Measurements from ENCODE around the gene PSEN2. TPM values are rescaled to one million over a fixed set of nuclear protein-coding genes. Genes with fewer than 3 reads are reported as not detected.

PSEN2 gene
- total and polyA plus RNA-seq, 9 of the 15 experiments (the other 6 are each of a cell fraction or from before 2014, with no cell fraction given): 2.3 to 21.5 (median 13.7) TPM

DNA sequence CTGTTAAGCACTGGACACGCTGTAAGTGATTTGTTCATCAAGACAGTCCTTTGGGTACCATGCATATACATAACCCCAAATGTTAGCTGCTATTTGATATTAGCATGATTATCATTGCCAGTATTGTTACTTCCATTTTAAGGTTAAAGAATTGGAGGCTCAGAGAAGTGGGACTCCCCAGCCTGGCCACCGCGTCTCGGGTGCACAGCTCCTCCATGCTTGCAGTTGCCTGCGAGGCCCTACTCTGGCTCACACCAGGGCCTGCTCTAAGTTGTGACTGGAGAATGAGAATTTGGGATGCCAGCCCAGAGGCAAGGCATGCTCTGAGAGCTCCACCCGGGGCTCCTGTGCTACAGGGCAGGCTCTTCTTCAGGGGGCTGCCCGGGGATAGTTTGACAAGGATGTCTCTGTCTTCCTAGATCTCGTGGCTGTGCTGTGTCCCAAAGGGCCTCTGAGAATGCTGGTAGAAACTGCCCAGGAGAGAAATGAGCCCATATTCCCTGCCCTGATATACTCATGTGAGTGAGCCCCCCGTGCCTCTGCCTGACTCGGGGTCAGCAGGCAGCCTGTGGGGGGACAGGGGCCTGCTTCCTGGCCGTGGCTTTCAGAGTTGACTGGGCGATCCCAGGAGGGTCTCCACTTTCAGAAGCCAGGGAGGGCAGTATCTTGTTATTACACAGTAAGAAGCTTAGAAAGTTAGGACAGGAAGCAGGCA is 19.4 kb downstream of the PSEN2 start:
- Histone ChIP-seq H3K27ac (ENCODE audit: extremely low read depth, low read depth, low read length) (no peak overlapping the region), H3K9me1 (ENCODE audit: control insufficient read depth, insufficient read depth, low read length) (peaks cover 7% of the 10 kb centered on the region), H2AFZ (ENCODE audit: low read depth, low read length) (no peak overlapping the region), H3K4me3 (no peak overlapping the region), H3K27me3 (ENCODE audit: control insufficient read depth in 2 of 2, insufficient read depth in 2 of 2, low read length in 2 of 2) (no peaks in the 10 kb centered on the region), H3K79me2 (ENCODE audit: control insufficient read depth, insufficient read depth, low read length) (no peaks in the 10 kb centered on the region), H4K20me1 (replicated peaks; ENCODE audit: control insufficient read depth, insufficient read depth, low read length) (no peaks in the 10 kb centered on the region), H3K36me3 (ENCODE audit: control insufficient read depth, insufficient read depth, low read length) (peaks cover 28% of the 10 kb centered on the region; the same call in 2 of the 3 replicates), H3K9ac (ENCODE audit: insufficient read depth in 1 of 2, low read depth in 2 of 2, low read length in 2 of 2) (peak overlapping the region in 1 of 2 experiments; percentile 37; a peak in 1 of 4 replicates), H3K4me1 (replicated peaks in 1 of 2; ENCODE audit: control insufficient read depth in 2 of 2, insufficient read depth in 2 of 2, low read length in 2 of 2) (no peaks in the 10 kb centered on the region), H3K9me3 (replicated peaks; ENCODE audit: control insufficient read depth, insufficient read depth, low read depth, low read length) (no peaks in the 10 kb centered on the region), H3K4me2 (ENCODE audit: insufficient read depth, low read length) (no peak overlapping the region)
- CTCF ChIA-PET (ENCODE audit: low intra/inter-chr PET ratio): no interaction called here
- BruUV-seq (replicated peaks): no TSS peak
- ATAC-seq: no peak
- FAIRE-seq: no peak
- in situ Hi-C loops (cut with MboI): no loop called here
- intact Hi-C loops (cut with micrococcal nuclease): no loop called here
- WGBS (ENCODE audit: insufficient coverage, low coverage, missing lambda C conversion rate): 81% methylated on average over 12 of the region's 12 CpGs
- no peak for DNase-seq (ENCODE audit: extremely low read depth in 1 of 4, low spot score in 3 of 4)
- POLR2A ChIA-PET: interaction anchor here (0.6 to 2.4 kb wide), 3 partner anchors 10 to 249 kb away, joined by 3 to 11 read pairs (median 3); no protein-coding TSS in a partner anchor
- TF ChIP-seq TBL1XR1 (IDR thresholded peaks at IDR 0.05; ENCODE audit: low read length in 2 of 2) (no peak), ZNF274 (IDR thresholded peaks at IDR 0.05; ENCODE audit: borderline replicate concordance, low read depth, low read length) (no peak), SOX6 (IDR thresholded peaks at IDR 0.05) (no peak), STAT5B (CRISPR knock-in tag; IDR thresholded peaks at IDR 0.05) (no peak), RBM22 (IDR thresholded peaks at IDR 0.05; ENCODE audit: low read depth, low read length, poor library complexity, severe bottlenecking) (no peak), DDX20 (tag; IDR thresholded peaks at IDR 0.05; ENCODE audit: low read depth) (no peak)
- TF ChIP-seq, protein P1, sequence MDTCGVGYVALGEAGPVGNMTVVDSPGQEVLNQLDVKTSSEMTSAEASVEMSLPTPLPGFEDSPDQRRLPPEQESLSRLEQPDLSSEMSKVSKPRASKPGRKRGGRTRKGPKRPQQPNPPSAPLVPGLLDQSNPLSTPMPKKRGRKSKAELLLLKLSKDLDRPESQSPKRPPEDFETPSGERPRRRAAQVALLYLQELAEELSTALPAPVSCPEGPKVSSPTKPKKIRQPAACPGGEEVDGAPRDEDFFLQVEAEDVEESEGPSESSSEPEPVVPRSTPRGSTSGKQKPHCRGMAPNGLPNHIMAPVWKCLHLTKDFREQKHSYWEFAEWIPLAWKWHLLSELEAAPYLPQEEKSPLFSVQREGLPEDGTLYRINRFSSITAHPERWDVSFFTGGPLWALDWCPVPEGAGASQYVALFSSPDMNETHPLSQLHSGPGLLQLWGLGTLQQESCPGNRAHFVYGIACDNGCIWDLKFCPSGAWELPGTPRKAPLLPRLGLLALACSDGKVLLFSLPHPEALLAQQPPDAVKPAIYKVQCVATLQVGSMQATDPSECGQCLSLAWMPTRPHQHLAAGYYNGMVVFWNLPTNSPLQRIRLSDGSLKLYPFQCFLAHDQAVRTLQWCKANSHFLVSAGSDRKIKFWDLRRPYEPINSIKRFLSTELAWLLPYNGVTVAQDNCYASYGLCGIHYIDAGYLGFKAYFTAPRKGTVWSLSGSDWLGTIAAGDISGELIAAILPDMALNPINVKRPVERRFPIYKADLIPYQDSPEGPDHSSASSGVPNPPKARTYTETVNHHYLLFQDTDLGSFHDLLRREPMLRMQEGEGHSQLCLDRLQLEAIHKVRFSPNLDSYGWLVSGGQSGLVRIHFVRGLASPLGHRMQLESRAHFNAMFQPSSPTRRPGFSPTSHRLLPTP (IDR thresholded peaks at IDR 0.05; ENCODE audit: borderline replicate concordance, extremely low read depth, insufficient read length): no peak
- TF ChIP-seq, protein P2, sequence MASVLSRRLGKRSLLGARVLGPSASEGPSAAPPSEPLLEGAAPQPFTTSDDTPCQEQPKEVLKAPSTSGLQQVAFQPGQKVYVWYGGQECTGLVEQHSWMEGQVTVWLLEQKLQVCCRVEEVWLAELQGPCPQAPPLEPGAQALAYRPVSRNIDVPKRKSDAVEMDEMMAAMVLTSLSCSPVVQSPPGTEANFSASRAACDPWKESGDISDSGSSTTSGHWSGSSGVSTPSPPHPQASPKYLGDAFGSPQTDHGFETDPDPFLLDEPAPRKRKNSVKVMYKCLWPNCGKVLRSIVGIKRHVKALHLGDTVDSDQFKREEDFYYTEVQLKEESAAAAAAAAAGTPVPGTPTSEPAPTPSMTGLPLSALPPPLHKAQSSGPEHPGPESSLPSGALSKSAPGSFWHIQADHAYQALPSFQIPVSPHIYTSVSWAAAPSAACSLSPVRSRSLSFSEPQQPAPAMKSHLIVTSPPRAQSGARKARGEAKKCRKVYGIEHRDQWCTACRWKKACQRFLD (CRISPR knock-in tag; IDR thresholded peaks at IDR 0.05): no peak
- TF ChIP-seq, protein P3, sequence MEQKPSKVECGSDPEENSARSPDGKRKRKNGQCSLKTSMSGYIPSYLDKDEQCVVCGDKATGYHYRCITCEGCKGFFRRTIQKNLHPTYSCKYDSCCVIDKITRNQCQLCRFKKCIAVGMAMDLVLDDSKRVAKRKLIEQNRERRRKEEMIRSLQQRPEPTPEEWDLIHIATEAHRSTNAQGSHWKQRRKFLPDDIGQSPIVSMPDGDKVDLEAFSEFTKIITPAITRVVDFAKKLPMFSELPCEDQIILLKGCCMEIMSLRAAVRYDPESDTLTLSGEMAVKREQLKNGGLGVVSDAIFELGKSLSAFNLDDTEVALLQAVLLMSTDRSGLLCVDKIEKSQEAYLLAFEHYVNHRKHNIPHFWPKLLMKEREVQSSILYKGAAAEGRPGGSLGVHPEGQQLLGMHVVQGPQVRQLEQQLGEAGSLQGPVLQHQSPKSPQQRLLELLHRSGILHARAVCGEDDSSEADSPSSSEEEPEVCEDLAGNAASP (IDR thresholded peaks at IDR 0.05): no peak
- TF ChIP-seq, protein P4, sequence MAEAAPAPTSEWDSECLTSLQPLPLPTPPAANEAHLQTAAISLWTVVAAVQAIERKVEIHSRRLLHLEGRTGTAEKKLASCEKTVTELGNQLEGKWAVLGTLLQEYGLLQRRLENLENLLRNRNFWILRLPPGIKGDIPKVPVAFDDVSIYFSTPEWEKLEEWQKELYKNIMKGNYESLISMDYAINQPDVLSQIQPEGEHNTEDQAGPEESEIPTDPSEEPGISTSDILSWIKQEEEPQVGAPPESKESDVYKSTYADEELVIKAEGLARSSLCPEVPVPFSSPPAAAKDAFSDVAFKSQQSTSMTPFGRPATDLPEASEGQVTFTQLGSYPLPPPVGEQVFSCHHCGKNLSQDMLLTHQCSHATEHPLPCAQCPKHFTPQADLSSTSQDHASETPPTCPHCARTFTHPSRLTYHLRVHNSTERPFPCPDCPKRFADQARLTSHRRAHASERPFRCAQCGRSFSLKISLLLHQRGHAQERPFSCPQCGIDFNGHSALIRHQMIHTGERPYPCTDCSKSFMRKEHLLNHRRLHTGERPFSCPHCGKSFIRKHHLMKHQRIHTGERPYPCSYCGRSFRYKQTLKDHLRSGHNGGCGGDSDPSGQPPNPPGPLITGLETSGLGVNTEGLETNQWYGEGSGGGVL (CRISPR knock-in tag; IDR thresholded peaks at IDR 0.05): no peak
- TF ChIP-seq, protein P5, sequence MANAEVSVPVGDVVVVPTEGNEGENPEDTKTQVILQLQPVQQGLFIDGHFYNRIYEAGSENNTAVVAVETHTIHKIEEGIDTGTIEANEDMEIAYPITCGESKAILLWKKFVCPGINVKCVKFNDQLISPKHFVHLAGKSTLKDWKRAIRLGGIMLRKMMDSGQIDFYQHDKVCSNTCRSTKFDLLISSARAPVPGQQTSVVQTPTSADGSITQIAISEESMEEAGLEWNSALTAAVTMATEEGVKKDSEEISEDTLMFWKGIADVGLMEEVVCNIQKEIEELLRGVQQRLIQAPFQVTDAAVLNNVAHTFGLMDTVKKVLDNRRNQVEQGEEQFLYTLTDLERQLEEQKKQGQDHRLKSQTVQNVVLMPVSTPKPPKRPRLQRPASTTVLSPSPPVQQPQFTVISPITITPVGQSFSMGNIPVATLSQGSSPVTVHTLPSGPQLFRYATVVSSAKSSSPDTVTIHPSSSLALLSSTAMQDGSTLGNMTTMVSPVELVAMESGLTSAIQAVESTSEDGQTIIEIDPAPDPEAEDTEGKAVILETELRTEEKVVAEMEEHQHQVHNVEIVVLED (CRISPR knock-in tag; IDR thresholded peaks at IDR 0.05): no peak
